RWPE2 (cell line): Measurements from ENCODE around the gene IFFO2.

ENCODE experiments used
- ATAC-seq: fragments of 200-7000 bp; cut with Tn5 transposase; 3 replicates; pipeline ENCODE4 v1.9.1; 2021; ENCODE audit warnings: low read depth
- DNase-seq: peaks from one replicate; pipeline ENCODE4 v3.0.0-alpha.2; 2020; ENCODE audit warnings: low spot score
- H3K27ac ChIP-seq: fragments of 450-650 bp; 2 replicates; pipeline ENCODE4 v1.5.1; 2017; ENCODE audit warnings: mild to moderate bottlenecking; ENCODE audit not compliant: poor library complexity, severe bottlenecking
- H3K27me3 ChIP-seq: fragments of 250-450 bp; sonication (Bioruptor Pico); 2 replicates; pipeline ENCODE4 v1.5.1; 2021; ENCODE audit warnings: mild to moderate bottlenecking, moderate library complexity; ENCODE audit not compliant: insufficient read depth, poor library complexity, severe bottlenecking
- H3K36me3 ChIP-seq: fragments of 250-450 bp; sonication (Bioruptor Pico); 2 replicates; pipeline ENCODE4 v1.5.1; 2020; ENCODE audit warnings: low read depth, mild to moderate bottlenecking, moderate library complexity
- H3K4me1 ChIP-seq: fragments of 250-450 bp; sonication (Bioruptor Pico); 2 replicates; pipeline ENCODE4 v1.5.1; 2021; ENCODE audit warnings: mild to moderate bottlenecking, moderate library complexity; ENCODE audit not compliant: insufficient read depth, poor library complexity, severe bottlenecking
- H3K4me3 ChIP-seq: fragments of 250-450 bp; sonication (Bioruptor Pico); 2 replicates; pipeline ENCODE4 v1.5.1; 2021; ENCODE audit warnings: mild to moderate bottlenecking, moderate library complexity; ENCODE audit not compliant: severe bottlenecking
- H3K9me3 ChIP-seq: fragments of 250-450 bp; sonication (Bioruptor Pico); 2 replicates; pipeline ENCODE4 v1.5.1; 2021; ENCODE audit warnings: mild to moderate bottlenecking, moderate library complexity; ENCODE audit not compliant: severe bottlenecking
- CTCF ChIP-seq: fragments of 450-650 bp; IDR thresholded peaks from one replicate; pipeline ENCODE4 v1.5.1; 2017; ENCODE audit warnings: mild to moderate bottlenecking, moderate library complexity; ENCODE audit not compliant: poor library complexity, severe bottlenecking

IFFO2 gene

GRCh38 chr1:18943162-18943561, 13.3 kb downstream of the IFFO2 start:
- no peaks in the 10 kb centered on the region for H3K27me3 ChIP-seq
- no peak for TF ChIP-seq CTCF
- no peak for DNase-seq
- peaks cover 19% of the 10 kb centered on the region for H3K36me3 ChIP-seq
- H3K4me3 ChIP-seq, result no peak overlapping the region
- H3K4me1 ChIP-seq, result peaks cover 60% of the 10 kb centered on the region
- H3K9me3 ChIP-seq, result no peaks in the 10 kb centered on the region
- no peak for ATAC-seq
- peak overlapping the region; percentile 97 for H3K27ac ChIP-seq

DNA sequence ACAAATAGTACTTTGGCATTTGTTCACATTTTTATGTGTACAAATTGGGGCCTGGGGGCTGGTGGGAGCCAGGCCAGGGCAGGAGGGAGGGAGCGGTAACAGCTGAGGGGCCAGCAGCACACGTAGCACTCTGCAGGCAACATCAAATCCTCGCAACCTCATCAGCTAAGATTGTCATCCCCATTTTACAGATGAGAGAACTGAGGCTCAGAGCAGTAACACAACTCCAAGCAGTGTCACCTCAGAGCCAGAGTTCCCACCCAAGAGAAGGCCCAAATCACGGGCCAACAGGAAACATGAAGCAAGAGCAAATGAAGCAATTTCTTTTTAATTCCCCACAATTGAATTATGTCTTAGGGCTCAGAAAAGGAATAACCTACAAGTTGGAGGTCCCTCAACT, 14.1 kb downstream of the IFFO2 start:
- no peaks in the 10 kb centered on the region for H3K9me3 ChIP-seq
- ATAC-seq (no peak), DNase-seq (no peak)
- H3K36me3 ChIP-seq, result peaks cover 13% of the 10 kb centered on the region; the same call in 1 of the 2 replicates
- no peak overlapping the region for H3K4me3 ChIP-seq
- H3K4me1 ChIP-seq, result peaks cover 52% of the 10 kb centered on the region
- no peaks in the 10 kb centered on the region for H3K27me3 ChIP-seq
- no peak for TF ChIP-seq CTCF
- H3K27ac ChIP-seq, result peak overlapping the region; percentile 97

DNA sequence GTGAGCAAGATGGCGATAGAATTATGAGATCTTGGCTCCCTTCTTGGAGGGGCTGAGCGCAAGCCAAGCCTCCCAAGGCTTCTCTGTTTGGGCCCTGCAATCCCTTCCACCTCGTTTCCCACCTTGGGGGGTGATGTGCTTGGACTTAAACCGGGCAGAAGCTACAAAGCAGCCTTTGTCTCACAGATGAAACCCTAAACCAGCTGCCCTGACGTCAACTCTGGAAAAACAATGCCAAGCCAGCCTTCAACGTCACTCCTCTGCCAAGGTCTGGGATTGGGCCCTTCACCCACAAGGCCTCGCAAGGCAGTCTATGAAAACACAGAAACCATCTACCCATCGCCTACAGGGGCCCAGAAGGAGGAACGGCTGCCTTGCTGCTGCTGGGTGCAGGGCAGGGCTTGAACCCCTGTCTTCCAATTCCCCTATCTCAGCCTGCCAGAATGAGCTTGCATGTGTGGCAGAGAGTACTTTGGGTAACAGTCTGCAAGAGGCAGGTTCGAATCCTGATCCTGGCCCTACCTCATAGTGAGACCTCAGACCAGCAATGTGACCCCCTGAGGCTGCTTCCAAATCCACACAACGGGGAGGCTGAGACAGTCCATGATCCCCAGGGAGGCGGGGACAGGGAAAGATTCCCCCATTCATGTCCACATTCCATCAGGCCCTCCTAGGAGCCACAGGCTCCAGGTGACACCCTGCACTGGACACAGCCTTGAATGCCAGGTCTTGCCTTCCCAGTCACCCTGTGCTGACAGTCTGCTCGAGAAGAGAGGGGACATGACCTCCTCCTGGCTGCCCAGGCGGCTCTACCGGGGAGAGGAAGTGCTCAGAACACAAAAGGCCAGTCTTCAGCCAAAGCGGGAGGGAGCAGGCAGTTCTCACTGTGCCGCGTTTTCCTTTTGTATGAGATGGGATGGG, 15.0 kb downstream of the IFFO2 start:
- no peaks in the 10 kb centered on the region for H3K27me3 ChIP-seq
- no peaks in the 10 kb centered on the region for H3K9me3 ChIP-seq
- H3K4me1 ChIP-seq, result peaks cover 44% of the 10 kb centered on the region
- no peak for TF ChIP-seq CTCF
- peaks cover 13% of the 10 kb centered on the region; the same call in 1 of the 2 replicates for H3K36me3 ChIP-seq
- H3K4me3 ChIP-seq, result no peak overlapping the region
- ATAC-seq (peak; percentile 69), DNase-seq (no peak)
- H3K27ac ChIP-seq, result peak overlapping the region; percentile 97

DNA sequence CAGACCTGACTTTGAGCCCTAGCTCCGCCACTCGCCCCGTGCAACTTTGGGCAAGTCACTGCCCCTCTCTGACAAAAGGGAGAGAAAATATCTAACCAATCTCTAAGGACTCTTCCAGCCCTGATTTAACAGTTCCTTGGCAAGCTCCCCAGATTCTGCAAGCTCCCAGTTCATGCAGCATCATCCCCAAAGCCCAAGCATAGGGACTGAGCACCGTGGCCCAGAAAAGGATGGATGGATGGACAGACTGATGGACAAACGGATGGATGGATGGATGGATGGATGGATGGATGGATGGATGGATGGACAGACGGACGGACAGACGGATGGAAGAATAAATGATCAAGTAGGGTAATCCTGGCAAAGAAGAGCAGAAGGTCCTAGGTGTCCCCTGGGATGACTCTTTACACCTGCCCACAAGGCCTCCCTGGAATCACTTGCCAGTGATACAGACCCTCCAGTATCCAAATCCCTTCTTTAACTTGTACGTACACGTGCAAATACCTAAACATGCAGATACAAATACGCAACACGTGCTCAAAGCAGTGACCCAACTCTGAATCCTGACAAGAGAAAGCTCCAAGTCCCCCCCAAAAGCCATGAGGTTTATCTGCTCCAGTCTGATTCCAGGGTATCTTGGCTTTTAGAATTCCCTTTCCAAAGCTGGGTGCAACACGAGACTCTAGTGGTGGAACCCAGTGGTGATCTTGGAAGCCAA, 16.0 kb downstream of the IFFO2 start:
- H3K27ac ChIP-seq, result peak overlapping the region; percentile 97
- H3K4me1 ChIP-seq, result peaks cover 41% of the 10 kb centered on the region
- no peak for TF ChIP-seq CTCF
- no peak overlapping the region for H3K4me3 ChIP-seq
- no peaks in the 10 kb centered on the region for H3K9me3 ChIP-seq
- H3K36me3 ChIP-seq, result peaks cover 13% of the 10 kb centered on the region; the same call in 1 of the 2 replicates
- DNase-seq (no peak), ATAC-seq (no peak)
- H3K27me3 ChIP-seq, result no peaks in the 10 kb centered on the region
